ENCODE results near the gene VPS18.
A peak's percentile ranks its signal among the peaks of the same experiment; 100 is the strongest.

DNA sequence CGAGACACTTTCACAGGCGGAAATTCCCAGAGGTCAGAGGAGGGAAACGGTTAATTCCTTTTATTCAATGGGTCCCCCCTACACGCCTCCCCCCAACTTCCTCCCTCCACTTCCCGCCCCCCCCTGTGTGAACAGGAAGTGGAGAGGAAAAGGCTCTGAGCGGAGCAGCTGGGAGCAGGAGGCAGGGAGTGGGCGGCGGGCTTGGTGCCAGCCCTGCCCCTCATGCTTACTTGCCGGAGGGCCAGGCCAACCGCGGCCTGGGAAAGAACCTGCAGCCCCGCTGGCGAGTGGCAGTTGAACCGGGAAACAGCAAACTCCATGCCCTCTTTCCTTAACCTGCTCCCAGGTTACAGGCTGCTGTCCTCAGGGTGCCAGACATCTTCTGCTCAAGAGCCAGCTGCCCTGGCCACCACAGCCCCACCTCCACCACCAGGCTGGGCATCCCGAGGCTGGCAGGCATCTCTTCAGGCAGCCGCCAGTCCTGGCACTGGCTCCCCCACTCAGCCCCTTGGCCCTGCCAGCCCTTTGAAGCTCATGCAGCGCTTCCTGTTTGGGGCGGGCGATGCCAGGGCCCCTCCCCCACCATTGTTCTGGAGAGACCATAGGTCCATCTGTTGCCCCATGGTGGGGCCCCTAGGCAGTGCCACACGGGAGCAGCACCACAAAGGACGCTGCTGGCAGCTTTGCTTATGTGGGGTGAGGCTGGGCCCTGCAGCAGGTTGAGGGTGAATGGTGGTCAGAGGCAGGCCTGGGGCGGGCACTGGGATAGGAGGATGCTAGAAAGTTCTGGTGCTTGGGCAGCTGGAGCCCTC, 12.9 kb downstream of the VPS18 start:
- TF ChIP-seq, protein P1, sequence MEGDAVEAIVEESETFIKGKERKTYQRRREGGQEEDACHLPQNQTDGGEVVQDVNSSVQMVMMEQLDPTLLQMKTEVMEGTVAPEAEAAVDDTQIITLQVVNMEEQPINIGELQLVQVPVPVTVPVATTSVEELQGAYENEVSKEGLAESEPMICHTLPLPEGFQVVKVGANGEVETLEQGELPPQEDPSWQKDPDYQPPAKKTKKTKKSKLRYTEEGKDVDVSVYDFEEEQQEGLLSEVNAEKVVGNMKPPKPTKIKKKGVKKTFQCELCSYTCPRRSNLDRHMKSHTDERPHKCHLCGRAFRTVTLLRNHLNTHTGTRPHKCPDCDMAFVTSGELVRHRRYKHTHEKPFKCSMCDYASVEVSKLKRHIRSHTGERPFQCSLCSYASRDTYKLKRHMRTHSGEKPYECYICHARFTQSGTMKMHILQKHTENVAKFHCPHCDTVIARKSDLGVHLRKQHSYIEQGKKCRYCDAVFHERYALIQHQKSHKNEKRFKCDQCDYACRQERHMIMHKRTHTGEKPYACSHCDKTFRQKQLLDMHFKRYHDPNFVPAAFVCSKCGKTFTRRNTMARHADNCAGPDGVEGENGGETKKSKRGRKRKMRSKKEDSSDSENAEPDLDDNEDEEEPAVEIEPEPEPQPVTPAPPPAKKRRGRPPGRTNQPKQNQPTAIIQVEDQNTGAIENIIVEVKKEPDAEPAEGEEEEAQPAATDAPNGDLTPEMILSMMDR (IDR thresholded peaks at IDR 0.05): no peak
- peak in 1 of 3 donors; percentile 24 for TF ChIP-seq POLR2AphosphoS5 (IDR thresholded peaks at IDR 0.05)
- TF ChIP-seq POLR2A (IDR thresholded peaks at IDR 0.05): no peak
